ENCODE data around the gene CETN1. TPM values are rescaled to one million over a fixed set of nuclear protein-coding genes. Genes with fewer than 3 reads are reported as not detected.

CETN1 gene
- polyA plus RNA-seq, 1 donor from 2014 or later = not detected

DNA sequence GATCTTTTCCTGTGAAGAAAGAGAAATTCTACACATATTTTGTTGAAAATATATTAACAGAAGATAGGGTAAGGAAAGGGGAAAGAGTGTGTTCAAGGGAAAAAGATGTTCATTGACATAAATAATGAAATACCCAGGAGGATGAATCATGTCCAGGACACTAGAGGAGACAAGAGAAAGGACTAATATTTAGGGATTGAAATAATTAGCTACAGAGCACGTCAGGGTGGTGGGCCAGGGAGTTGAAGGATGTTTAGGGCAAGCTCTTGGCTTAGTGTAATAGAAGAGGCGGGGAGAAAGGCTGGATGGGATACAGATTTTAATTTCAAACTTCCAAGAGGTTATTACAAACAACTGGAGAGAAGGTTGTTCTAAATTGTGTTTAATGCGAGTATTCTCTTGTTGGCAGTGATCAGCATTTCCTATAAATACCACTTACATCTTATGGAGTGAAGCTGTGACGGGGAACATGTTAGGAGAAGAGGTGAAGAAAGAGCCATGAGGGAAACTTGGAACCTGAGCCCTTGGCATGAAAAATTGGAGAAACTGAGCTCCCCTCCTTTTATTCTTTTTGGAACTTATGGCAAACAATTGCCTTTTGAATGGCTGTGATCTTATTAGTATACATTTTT lies 36.6 kb upstream of the CETN1 start:
- Histone ChIP-seq H4K20me1 (ENCODE audit: insufficient read depth) (no peaks in the 10 kb centered on the region), H3K36me3 (ENCODE audit: insufficient read depth, low read length) (no peaks in the 10 kb centered on the region), H3K4me2 (ENCODE audit: low read length) (no peak overlapping the region), H3K9me2 (ENCODE audit: insufficient read depth, low read length) (no peaks in the 10 kb centered on the region), H3K27me3 (ENCODE audit: insufficient read depth, low read depth, low read length) (no peaks in the 10 kb centered on the region), H3F3A (ENCODE audit: insufficient read depth, low read length, poor library complexity, severe bottlenecking) (no peaks in the 10 kb centered on the region), H2AFZ (ENCODE audit: low read depth, low read length) (no peak overlapping the region), H3K27ac (ENCODE audit: low read length) (no peak overlapping the region), H3K4me3 (ENCODE audit: low read length) (no peak overlapping the region), H3K79me2 (replicated peaks; ENCODE audit: insufficient read depth, low read length) (no peaks in the 10 kb centered on the region), H3K9me3 (ENCODE audit: low read length) (no peaks in the 10 kb centered on the region), H3K9ac (ENCODE audit: low read length) (no peak overlapping the region)
- TF ChIP-seq EP300 (conservative IDR thresholded peaks at IDR 0.05; ENCODE audit: poor library complexity, severe bottlenecking) = no peak
- no peak for TF ChIP-seq EZH2 (IDR thresholded peaks at IDR 0.05; ENCODE audit: borderline replicate concordance, insufficient read depth, low read length, poor library complexity, severe bottlenecking)
- no peak for TF ChIP-seq RAD21 (conservative IDR thresholded peaks at IDR 0.05)
- TF ChIP-seq, protein P1, sequence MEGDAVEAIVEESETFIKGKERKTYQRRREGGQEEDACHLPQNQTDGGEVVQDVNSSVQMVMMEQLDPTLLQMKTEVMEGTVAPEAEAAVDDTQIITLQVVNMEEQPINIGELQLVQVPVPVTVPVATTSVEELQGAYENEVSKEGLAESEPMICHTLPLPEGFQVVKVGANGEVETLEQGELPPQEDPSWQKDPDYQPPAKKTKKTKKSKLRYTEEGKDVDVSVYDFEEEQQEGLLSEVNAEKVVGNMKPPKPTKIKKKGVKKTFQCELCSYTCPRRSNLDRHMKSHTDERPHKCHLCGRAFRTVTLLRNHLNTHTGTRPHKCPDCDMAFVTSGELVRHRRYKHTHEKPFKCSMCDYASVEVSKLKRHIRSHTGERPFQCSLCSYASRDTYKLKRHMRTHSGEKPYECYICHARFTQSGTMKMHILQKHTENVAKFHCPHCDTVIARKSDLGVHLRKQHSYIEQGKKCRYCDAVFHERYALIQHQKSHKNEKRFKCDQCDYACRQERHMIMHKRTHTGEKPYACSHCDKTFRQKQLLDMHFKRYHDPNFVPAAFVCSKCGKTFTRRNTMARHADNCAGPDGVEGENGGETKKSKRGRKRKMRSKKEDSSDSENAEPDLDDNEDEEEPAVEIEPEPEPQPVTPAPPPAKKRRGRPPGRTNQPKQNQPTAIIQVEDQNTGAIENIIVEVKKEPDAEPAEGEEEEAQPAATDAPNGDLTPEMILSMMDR (IDR thresholded peaks at IDR 0.05; ENCODE audit: poor library complexity, severe bottlenecking) = no peak
- TF ChIP-seq, protein P2, sequence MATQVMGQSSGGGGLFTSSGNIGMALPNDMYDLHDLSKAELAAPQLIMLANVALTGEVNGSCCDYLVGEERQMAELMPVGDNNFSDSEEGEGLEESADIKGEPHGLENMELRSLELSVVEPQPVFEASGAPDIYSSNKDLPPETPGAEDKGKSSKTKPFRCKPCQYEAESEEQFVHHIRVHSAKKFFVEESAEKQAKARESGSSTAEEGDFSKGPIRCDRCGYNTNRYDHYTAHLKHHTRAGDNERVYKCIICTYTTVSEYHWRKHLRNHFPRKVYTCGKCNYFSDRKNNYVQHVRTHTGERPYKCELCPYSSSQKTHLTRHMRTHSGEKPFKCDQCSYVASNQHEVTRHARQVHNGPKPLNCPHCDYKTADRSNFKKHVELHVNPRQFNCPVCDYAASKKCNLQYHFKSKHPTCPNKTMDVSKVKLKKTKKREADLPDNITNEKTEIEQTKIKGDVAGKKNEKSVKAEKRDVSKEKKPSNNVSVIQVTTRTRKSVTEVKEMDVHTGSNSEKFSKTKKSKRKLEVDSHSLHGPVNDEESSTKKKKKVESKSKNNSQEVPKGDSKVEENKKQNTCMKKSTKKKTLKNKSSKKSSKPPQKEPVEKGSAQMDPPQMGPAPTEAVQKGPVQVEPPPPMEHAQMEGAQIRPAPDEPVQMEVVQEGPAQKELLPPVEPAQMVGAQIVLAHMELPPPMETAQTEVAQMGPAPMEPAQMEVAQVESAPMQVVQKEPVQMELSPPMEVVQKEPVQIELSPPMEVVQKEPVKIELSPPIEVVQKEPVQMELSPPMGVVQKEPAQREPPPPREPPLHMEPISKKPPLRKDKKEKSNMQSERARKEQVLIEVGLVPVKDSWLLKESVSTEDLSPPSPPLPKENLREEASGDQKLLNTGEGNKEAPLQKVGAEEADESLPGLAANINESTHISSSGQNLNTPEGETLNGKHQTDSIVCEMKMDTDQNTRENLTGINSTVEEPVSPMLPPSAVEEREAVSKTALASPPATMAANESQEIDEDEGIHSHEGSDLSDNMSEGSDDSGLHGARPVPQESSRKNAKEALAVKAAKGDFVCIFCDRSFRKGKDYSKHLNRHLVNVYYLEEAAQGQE (IDR thresholded peaks at IDR 0.05; ENCODE audit: borderline replicate concordance) = no peak
- no peak for TF ChIP-seq MXI1 (conservative IDR thresholded peaks at IDR 0.05; ENCODE audit: poor library complexity, severe bottlenecking)
- no peak for TF ChIP-seq POLR2AphosphoS5 (IDR thresholded peaks at IDR 0.05)
- no peak for TF ChIP-seq SMC3 (conservative IDR thresholded peaks at IDR 0.05; ENCODE audit: poor library complexity)
- TF ChIP-seq TAF1 (IDR thresholded peaks at IDR 0.05; ENCODE audit: low read depth) = no peak

DNA sequence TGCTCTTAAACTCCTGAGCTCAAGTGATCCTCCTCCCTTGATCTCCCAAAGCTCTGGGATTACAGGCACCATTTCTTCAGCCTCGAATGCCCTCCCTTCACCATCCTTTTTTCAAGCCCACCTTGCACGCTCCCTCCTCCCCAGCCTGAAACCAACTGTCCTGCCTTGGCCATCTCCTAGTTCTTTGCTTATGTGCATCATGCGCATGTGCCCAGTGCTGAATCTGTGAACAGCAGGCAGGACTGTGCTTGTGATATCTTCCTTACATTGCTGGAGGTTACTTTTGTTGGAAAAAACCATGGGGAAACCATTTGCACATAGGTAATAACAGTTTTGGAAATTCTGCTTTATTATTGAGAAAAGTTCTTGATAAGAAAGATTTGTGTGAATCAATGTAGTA lies 30.2 kb upstream of the CETN1 start:
- Histone ChIP-seq H3K27me3 (ENCODE audit: insufficient read depth, low read depth, low read length) (no peaks in the 10 kb centered on the region), H3K9ac (ENCODE audit: low read length) (no peak overlapping the region), H3K79me2 (replicated peaks; ENCODE audit: insufficient read depth, low read length) (no peaks in the 10 kb centered on the region), H3K4me3 (ENCODE audit: low read length) (no peak overlapping the region), H3F3A (ENCODE audit: insufficient read depth, low read length, poor library complexity, severe bottlenecking) (no peaks in the 10 kb centered on the region), H3K9me2 (ENCODE audit: insufficient read depth, low read length) (no peaks in the 10 kb centered on the region), H3K9me3 (ENCODE audit: low read length) (no peaks in the 10 kb centered on the region), H3K36me3 (ENCODE audit: insufficient read depth, low read length) (no peaks in the 10 kb centered on the region), H3K4me2 (ENCODE audit: low read length) (no peak overlapping the region), H3K27ac (ENCODE audit: low read length) (no peak overlapping the region), H4K20me1 (ENCODE audit: insufficient read depth) (no peaks in the 10 kb centered on the region), H2AFZ (ENCODE audit: low read depth, low read length) (no peak overlapping the region)
- TF ChIP-seq EP300 (conservative IDR thresholded peaks at IDR 0.05; ENCODE audit: poor library complexity, severe bottlenecking) (no peak), EZH2 (IDR thresholded peaks at IDR 0.05; ENCODE audit: borderline replicate concordance, insufficient read depth, low read length, poor library complexity, severe bottlenecking) (no peak)
